SJCRH30 (cell line): ENCODE results near the gene RANBP1. TPM values are rescaled to one million over a fixed set of nuclear protein-coding genes. Genes with fewer than 3 reads are reported as not detected.

Experiments used
- DNase-seq, 2 experiments: peaks; one replicate each; pipeline ENCODE4 v3.0.0-alpha.2; 2015 to 2020
- H3K27ac ChIP-seq: fragments of 250-450 bp; sonication (Bioruptor Pico); 2 replicates; pipeline ENCODE4 v1.5.1; 2020; ENCODE audit warnings: mild to moderate bottlenecking, moderate library complexity
- H3K27me3 ChIP-seq: fragments of 250-450 bp; sonication (Bioruptor Pico); 2 replicates; pipeline ENCODE4 v1.5.1; 2020; ENCODE audit warnings: mild to moderate bottlenecking, moderate library complexity
- H3K36me3 ChIP-seq: fragments of 250-450 bp; sonication (Bioruptor Pico); 2 replicates; pipeline ENCODE4 v1.5.1; 2020; ENCODE audit warnings: mild to moderate bottlenecking, moderate library complexity
- H3K4me1 ChIP-seq: fragments of 250-450 bp; sonication (Bioruptor Pico); 2 replicates; pipeline ENCODE4 v1.5.1; 2020; ENCODE audit warnings: mild to moderate bottlenecking, moderate library complexity
- H3K4me3 ChIP-seq: fragments of 250-450 bp; sonication (Bioruptor Pico); 2 replicates; pipeline ENCODE4 v1.5.1; 2020; ENCODE audit warnings: mild to moderate bottlenecking, moderate library complexity
- H3K9me3 ChIP-seq: fragments of 250-450 bp; sonication (Bioruptor Pico); replicated peaks from 2 replicates; pipeline ENCODE4 v1.5.1; 2020; ENCODE audit warnings: mild to moderate bottlenecking, moderate library complexity
- total RNA-seq: library from RNA; depleted of rRNA; stranded (reverse); fragments of >200 nt; shearing (Covaris generic); gene quantifications from 2 replicates; pipeline ENCODE4 v1.2.3, GENCODE V29; 2014

The RANBP1 gene
- total RNA-seq, 1 experiment from 2014 or later = 627 TPM

DNA sequence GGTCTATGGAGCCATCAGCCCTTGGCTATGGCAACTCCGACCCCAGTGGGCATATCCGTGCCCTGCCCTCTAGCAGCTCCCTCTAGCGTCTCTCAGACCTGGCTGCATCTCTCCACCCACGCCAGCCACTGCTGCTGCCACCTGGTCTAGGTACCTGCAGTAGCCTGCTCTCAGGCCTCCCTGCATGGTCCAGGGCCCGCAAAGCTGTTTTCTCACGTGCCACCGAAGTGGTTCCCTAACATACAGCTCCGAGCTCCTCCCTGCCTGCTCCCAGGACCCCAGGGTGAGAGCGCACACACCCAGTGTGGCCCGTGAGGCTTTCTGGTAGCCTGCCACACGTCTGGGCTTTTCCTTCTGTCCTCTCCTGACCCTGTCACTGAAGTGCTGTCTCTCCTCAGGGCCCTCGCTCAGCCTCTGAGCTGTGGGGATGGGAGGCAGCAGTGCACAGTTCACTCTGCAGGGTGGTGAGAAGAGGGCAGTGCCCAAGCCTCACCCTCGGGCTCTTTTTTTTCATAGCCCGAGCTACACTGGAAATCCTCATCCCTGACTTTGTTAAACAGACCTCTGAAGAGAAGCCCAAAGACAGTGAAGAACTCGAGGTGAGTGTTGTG is 21.6 kb upstream of the RANBP1 start:
- Histone ChIP-seq H3K4me3 (no peak overlapping the region), H3K9me3 (no peaks in the 10 kb centered on the region), H3K27ac (no peak overlapping the region), H3K36me3 (peaks cover 97% of the 10 kb centered on the region), H3K27me3 (no peaks in the 10 kb centered on the region), H3K4me1 (no peaks in the 10 kb centered on the region)
- no peak for DNase-seq

DNA sequence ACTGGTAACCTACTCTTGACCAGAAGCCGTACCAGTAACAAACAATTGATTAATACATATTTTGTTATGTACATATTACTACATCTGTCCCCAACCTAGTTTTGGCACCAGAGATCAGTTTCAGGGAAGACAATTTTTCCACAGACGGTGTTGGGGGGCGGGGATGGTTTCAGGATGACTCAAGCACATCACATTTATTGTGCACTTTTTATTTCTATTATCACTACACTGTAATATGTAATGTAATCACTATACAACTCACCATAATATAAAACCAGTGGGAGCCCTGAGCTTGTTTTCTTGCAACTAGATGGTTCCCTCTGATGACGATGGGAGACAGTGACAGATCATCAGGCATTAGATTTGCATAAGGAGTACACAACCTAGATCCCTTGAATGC is 20.4 kb upstream of the RANBP1 start:
- Histone ChIP-seq H3K4me1 (no peaks in the 10 kb centered on the region), H3K27me3 (no peaks in the 10 kb centered on the region), H3K36me3 (peaks cover 94% of the 10 kb centered on the region), H3K9me3 (no peaks in the 10 kb centered on the region), H3K27ac (no peak overlapping the region), H3K4me3 (no peak overlapping the region)
- no peak for DNase-seq

DNA sequence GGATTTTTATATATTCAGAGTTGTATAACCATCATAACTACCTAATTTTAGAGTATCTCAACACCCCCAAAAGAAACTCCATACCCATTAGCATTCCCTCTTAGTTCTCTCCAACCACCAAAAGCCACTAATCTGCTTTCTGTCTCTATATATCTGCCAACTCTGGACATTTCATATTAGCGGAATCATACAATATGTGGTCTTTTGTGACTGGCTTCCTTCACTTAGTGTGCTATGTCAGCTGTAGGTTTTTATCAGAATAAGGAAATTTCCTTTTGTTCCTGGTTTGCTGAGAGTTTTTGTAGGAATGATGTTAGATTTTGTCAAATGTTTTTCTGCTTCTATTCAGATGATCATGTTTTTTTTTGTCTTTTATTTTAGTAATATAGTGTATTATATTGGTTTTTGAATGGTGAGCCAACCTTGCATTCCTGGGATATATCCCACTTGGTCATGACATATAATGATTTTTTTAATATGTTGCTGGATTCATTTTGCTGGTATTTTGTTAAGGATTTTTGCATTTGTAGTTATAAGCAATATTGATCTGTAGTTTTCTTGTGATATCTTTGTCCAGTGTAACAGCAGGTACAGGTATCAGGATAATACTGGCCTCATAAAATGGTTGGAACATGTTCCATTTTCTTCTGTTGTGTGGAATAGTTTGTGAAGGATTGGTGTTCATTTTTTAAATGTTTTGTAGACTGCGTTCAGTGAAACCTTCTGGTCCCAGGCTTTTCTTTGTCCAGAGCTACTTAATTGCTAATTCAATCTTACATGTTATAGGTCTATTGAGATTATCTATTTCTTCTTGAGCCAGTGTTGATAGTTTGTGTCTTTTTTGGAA is 19.1 kb upstream of the RANBP1 start:
- Histone ChIP-seq H3K27ac (no peak overlapping the region), H3K4me3 (no peak overlapping the region), H3K9me3 (no peaks in the 10 kb centered on the region), H3K36me3 (peaks cover 87% of the 10 kb centered on the region), H3K4me1 (no peaks in the 10 kb centered on the region), H3K27me3 (no peaks in the 10 kb centered on the region)
- DNase-seq = no peak

DNA sequence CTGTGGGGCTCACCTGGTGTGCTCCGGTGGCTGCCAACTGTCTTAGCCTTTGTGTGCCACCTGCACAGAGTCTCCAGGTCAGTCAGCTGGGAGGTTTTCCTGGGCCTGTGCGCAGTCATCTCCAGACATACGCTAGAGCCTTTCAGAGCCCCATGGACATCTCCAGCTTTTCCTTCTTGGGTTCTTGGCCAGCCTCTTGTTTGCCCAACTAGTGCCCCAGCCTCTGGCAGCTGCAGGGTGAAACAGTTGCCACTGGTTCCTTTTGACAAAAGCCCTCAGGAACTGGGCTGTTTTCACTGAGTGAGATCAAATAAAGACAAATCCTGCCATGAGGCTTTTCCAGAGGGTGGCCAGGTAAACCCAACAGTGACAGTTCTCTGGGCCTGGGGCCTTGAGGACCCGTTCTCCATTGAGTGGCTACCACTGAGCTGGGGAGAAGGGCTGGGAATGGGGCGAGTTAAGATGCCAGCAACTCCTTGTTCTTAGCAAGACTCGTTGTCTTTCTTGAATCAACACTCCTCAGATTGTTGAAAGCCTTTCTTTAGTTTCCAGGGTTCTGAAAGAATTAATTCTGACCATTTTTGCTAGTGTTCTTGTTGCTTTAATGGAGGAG is 16.7 kb upstream of the RANBP1 start:
- 0 out of 2 replicates have a peak, but pooled peaks cover 4% of the 10 kb centered on the region for H3K4me1 ChIP-seq
- H3K27ac ChIP-seq = no peak overlapping the region
- no peak overlapping the region for H3K4me3 ChIP-seq
- no peak for DNase-seq
- no peaks in the 10 kb centered on the region for H3K27me3 ChIP-seq
- H3K36me3 ChIP-seq = peaks cover 74% of the 10 kb centered on the region
- no peaks in the 10 kb centered on the region for H3K9me3 ChIP-seq

DNA sequence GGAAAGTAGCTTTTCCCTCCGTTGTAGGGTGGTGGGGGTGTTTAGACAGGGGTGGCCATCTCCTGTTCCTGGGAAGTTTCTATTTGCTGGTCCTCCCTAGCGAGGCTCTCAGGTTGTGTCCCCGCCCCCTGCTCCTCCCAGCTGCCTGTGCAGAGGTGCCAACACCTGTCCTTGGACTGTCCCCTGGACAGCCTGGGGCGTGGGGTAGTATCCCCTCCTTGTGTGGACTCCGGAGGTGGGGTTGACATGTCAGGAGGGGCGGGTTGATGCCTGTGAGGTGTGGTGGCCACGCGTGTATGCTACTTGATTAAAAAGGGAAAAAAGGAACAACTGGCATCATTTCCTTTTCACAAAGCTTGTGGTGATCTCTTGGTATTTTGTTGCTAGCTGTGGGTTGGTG is 14.3 kb upstream of the RANBP1 start:
- Histone ChIP-seq H3K4me3 (no peak overlapping the region), H3K27me3 (no peaks in the 10 kb centered on the region), H3K36me3 (peaks cover 74% of the 10 kb centered on the region), H3K4me1 (0 out of 2 replicates have a peak, but pooled peaks cover 4% of the 10 kb centered on the region), H3K27ac (no peak overlapping the region), H3K9me3 (no peaks in the 10 kb centered on the region)
- DNase-seq = no peak

DNA sequence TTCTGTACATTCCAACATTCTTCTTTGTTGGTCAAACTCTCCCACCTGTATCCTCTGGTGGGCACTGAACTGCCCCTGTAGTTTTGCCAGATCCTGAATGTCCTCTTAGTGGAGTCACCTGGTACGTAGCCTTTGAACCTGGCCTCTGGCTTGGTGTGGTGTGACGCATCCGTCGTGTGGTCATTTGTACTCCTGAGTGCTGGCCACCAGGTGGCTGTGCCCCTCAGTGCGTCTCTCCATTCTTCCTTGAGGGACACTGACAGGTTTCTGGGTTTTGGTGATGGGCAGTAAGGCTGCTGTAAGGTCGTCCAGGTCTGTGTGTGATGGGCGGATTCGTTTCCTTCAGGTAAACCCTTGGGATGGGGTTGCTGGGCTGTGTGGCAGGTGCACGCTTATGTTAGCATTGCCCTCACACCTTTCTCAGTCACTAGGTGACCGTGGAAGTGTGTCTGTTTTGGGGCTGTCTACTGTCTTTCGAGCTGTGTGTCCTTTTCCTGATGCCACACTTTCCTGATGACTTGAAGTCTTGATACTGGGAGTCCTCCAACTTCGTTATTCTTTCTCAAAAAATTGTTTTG is 13.6 kb upstream of the RANBP1 start:
- H3K36me3 ChIP-seq = peaks cover 74% of the 10 kb centered on the region
- H3K4me3 ChIP-seq = no peak overlapping the region

DNA sequence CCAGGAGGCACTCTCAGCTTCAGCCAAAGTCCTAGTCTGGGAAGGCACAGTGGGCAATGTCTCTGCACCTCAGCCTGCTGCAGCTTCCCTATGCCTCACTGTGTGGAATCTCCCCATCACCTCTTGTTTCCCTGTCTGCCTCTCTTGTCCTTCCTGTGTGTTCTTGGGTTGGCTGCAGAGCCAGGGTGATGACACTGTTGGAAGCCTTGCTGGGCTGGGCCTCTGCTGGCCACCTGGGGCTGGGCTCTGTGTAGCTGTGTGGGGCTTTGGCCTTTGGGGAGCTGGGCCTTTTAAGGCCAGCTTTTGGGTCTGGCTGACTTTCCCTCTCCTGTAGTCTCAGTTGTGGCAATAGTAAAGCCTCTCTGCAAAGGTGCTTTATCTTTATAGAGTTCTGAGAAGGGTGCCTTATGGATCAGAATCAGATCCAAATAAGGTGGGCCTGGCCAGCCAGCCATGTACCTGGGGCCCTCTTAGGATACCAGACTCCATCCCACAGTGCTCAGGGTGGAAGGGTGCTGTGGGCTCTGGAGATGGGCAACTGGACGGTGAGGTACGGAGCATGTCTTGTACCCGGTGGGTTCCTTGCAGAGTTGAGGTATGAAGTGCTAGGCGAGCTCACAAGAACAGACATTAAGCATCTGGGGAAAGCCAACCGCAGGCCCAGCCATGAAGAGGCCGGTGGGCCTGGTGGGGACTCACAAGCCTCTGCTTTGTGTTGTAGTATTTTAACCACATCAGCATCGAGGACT is 10.3 kb upstream of the RANBP1 start:
- no peak for DNase-seq
- Histone ChIP-seq H3K36me3 (peaks cover 78% of the 10 kb centered on the region), H3K27me3 (no peaks in the 10 kb centered on the region), H3K4me1 (0 out of 2 replicates have a peak, but pooled peaks cover 4% of the 10 kb centered on the region), H3K9me3 (no peaks in the 10 kb centered on the region), H3K27ac (no peak overlapping the region), H3K4me3 (no peak overlapping the region)

More for the DNA sequence above, 13.6 kb upstream of the RANBP1 start:
- Histone ChIP-seq H3K9me3 (no peaks in the 10 kb centered on the region), H3K4me1 (0 out of 2 replicates have a peak, but pooled peaks cover 4% of the 10 kb centered on the region), H3K27ac (no peak overlapping the region), H3K27me3 (no peaks in the 10 kb centered on the region)
- DNase-seq = no peak

DNA sequence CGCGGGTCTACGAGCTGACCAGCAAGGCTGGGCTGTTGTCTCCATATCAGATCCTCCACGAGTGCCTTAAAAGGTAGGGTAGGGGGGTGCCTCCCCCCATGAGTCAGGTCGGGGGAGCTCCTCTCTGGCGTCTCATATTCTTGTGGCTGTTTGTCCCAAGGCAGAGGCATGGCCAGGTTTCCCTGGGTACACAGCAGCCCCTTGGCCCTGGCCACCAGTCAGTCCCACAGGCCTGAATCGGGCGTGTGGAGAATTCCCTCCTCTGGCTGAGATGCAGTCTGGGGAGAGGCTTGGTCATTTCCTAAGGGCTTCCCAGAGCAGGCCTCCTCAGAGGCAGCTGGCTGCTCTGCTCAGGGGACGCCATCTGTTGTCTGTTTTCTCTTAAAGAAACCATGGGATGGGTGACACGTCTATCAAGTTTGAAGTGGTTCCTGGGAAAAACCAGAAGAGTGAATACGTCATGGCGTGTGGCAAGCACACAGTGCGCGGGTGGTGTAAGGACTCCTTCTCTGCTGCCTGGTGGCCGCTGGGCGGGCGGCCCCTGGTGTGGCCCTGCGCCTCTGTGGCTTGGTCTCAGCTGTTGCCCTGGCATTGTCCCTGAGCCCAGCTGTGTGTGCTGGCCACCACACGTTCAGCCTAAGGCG is 9.6 kb upstream of the RANBP1 start:
- Histone ChIP-seq H3K4me3 (no peak overlapping the region), H3K4me1 (0 out of 2 replicates have a peak, but pooled peaks cover 4% of the 10 kb centered on the region), H3K27ac (no peak overlapping the region), H3K9me3 (no peaks in the 10 kb centered on the region), H3K36me3 (peaks cover 80% of the 10 kb centered on the region), H3K27me3 (no peaks in the 10 kb centered on the region)
- DNase-seq = no peak

DNA sequence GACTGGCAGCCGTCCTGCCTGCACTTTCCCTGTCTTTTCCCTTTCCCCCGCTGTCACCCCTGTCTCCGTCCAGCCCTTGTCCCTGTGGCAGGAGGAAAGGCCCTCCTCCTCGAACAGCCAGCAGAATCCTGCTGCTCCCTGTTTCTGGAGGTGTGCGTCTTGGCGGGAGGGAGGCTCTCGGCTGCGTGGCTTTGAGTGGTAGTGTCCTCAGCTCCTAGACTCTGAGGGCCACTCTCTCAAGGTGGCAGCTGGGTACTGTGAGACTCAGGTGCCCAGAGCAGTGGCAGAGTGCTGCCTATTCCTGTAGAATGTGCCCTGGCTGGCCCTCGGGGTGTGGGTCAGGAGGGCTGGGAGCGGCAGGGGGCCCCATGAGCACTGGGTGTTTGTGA is 9.1 kb upstream of the RANBP1 start:
- H3K9me3 ChIP-seq = no peaks in the 10 kb centered on the region
- H3K4me3 ChIP-seq = no peak overlapping the region
- 0 out of 2 replicates have a peak, but pooled peaks cover 4% of the 10 kb centered on the region for H3K4me1 ChIP-seq
- H3K27me3 ChIP-seq = no peaks in the 10 kb centered on the region
- DNase-seq = no peak
- H3K36me3 ChIP-seq = peaks cover 78% of the 10 kb centered on the region
- no peak overlapping the region for H3K27ac ChIP-seq

DNA sequence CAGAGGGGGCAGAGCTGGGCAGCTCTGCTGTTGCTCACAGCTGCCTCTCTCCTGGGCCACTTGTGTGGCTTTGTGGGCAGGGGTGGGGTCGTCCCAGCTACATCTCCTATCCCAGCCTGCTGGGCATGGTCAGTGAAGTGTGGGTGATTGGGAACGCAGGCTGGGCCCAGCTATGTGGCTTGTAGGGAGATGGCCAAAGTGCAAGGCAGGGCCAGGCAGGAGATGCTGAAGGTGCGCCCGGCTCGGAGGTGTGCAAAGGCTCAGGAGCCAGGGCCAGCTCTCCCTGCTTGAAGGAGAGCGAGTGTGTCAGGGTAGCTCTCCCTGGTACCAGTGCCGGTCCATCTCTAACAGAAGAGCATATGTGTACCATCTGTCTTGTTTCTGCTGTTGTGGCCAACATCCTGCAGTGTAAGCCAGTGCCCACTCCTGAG is 8.4 kb upstream of the RANBP1 start:
- peaks cover 78% of the 10 kb centered on the region for H3K36me3 ChIP-seq

DNA sequence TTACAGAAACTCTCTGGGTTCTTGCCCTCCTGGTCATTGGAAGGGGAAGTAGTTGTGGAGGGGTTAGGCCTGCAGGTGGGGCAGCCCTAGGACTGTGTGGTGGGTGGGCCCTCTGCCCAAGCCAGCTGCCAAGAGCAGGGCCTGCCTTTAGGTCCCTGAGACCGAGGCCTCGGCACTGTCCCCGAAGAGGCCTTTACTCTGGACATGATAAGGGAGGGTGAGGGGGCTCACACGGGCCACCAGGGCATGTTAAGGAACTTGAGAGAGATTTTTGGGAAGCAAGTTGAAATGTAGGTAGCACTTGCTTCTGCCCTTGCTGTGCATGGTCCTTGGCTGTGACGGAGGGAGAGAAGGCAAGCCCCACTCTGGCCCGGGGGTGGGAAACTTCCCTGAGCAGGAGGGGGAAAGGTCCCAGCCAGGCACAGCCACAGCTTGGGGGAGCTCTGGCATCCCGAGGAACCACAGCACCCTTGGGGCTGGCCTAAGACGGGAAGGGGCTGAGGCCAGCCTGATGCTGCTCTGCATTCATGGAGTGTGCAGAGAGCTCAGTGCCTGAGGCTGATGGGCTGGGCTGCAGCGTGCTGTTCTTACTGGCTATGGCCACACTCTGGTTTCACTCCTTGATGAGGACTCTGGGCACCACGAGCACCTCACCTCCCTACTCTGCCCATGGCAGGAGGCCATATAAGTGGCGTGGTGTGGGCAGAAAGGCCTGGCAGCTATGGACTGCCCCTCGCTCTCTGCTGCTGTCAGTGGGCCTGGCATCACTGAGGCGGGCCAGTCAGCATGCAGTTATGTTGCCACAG is 7.8 kb upstream of the RANBP1 start:
- no peak for DNase-seq
- no peak overlapping the region for H3K4me3 ChIP-seq
- H3K27me3 ChIP-seq = no peaks in the 10 kb centered on the region
- no peak overlapping the region for H3K27ac ChIP-seq
- no peaks in the 10 kb centered on the region for H3K9me3 ChIP-seq
- peaks cover 78% of the 10 kb centered on the region for H3K36me3 ChIP-seq
- H3K4me1 ChIP-seq = 0 out of 2 replicates have a peak, but pooled peaks cover 4% of the 10 kb centered on the region

More for the DNA sequence above, 8.4 kb upstream of the RANBP1 start:
- no peak overlapping the region for H3K27ac ChIP-seq
- H3K9me3 ChIP-seq = no peaks in the 10 kb centered on the region
- DNase-seq = no peak
- no peaks in the 10 kb centered on the region for H3K27me3 ChIP-seq
- H3K4me1 ChIP-seq = 0 out of 2 replicates have a peak, but pooled peaks cover 4% of the 10 kb centered on the region
- H3K4me3 ChIP-seq = no peak overlapping the region

DNA sequence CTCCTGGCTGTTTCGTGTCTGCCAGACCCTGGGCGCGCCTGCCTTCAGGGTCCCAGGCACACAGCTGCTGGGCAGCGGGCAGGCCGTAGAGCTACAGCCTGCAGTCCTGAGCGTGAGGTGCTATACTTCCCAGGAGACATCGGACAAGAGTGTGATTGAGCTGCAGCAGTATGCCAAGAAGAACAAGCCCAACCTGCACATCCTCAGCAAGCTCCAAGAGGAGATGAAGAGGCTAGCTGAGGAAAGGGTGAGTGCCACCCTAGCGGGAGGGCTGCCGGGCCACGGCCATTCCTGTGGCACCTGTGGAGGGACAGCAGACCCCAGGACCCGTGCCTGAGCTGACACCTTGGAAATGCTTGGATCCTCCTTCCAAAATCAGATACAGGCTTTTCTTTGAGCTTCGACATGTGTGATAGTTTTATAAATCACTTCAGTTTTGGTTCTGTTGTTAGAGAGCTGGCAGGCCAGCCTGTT is 7.1 kb upstream of the RANBP1 start:
- Histone ChIP-seq H3K27me3 (no peaks in the 10 kb centered on the region), H3K9me3 (no peaks in the 10 kb centered on the region), H3K27ac (no peak overlapping the region), H3K4me1 (no peaks in the 10 kb centered on the region), H3K4me3 (no peak overlapping the region), H3K36me3 (peaks cover 78% of the 10 kb centered on the region)
- no peak for DNase-seq
